Hematopoietic multipotent progenitor cell treated with erythropoietin and hydrocortisone succinate and interleukin-3 and kit ligand, for 4 days (in vitro differentiated cells): ENCODE data around the gene KNSTRN.

ENCODE experiments used
- DNase-seq: peaks from one replicate; pipeline ENCODE4 v3.0.0-alpha.2; 2015

The KNSTRN gene

DNA sequence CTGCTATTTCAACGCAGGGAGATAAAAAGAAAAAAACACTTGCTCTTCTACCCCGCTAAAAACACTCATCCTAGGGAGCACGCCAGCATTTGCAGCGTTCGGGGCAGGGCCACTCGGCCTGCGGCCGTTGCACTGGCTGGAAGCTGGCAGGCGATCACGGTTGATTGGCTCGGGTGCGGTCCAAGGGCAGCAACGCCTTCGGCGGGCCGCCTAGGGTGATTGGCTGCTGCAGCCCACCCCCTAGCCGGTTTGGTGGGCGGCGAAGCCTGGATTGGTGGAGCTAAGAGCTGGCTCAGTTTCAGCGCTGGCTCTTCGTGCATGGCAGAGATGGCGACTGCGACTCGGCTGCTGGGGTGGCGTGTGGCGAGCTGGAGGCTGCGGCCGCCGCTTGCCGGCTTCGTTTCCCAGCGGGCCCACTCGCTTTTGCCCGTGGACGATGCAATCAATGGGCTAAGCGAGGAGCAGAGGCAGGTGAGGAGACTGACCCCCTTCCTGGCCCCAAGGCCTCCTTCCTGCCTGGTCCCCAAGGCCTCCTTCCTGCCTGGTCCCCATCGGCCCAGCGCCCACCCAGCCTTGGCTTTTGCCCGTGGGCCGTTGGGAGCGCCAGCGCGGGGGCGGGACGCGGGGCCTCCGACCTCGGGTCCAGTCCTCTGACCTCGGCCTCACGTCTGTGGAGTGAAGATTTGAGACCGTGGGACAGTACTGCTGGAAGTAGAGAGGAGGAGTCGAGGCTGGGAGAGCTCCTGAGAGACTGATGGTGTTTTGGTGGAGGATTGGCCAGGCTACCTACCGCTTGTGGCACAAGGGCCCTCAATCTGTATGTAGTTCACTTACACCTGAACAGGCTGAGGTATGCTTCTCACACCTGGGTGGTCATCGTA, 23.2 kb downstream of the KNSTRN start, which contains the start of gene IVD:
IVD (plus strand) TSS at position 295 of the 881 bp plus-strand sequence; CDS start at position 328, 33 bp downstream.
- peak; percentile 99 for DNase-seq

DNA sequence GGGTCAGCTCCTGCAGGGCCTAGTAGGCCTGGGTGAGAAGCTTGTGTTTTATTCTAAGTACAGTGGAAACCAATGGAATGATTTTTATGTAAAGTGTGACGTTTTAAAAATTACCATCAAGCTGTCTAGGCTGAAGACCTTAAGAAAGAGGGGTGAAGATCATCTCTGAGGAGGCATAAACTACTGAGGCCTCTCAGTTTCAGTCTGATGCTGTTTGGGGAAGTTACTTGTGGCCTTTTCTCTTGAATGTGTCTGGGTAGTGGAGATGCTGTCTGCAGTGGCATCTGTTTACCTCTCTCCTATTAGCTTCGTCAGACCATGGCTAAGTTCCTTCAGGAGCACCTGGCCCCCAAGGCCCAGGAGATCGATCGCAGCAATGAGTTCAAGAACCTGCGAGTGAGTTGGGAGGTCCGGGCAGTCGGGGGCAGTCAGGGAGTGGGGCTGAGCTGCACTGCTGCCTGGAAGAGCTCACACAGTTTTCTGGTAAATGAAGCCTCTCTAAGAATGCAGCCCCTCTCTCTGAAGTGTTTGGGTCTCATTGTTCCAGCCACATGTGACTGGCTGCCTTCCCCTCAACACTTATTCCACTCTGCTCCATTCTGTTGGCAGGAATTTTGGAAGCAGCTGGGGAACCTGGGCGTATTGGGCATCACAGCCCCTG, 24.9 kb downstream of the KNSTRN start:
- DNase-seq, result no peak

DNA sequence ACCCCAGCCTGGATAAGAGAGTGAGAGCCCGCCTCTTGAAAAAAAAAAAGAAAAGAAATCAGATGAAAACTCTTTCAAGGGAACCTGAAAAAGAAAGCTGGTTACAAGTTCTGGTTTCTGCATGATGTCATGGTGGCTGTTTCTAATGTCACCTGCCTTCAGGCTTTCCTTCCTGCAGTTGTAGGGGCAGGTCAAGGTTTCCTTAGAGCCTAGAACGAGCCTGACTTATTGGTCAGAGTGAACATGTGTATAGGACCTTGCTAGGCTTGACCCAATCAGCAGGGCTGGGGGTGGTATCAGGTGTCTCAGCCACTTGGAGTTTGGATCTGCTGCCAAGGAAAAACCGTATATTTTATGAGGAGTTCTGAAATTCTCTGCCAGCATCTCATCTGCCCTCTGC, 26.8 kb downstream of the KNSTRN start:
- DNase-seq, result no peak

DNA sequence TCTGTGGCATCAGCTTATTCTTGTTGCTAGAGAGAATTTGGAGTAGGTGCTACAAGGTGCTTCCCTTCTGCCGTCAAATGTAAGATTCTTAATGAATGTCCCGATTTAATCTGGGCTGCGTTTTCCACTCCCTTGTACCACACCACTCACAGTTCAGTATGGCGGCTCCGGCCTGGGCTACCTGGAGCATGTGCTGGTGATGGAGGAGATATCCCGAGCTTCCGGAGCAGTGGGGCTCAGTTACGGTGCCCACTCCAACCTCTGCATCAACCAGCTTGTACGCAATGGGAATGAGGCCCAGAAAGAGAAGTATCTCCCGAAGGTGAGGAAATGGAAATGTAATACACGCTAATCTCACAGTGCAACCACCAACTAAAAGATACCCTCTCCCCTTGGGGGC, 28.0 kb downstream of the KNSTRN start:
- DNase-seq, result no peak

DNA sequence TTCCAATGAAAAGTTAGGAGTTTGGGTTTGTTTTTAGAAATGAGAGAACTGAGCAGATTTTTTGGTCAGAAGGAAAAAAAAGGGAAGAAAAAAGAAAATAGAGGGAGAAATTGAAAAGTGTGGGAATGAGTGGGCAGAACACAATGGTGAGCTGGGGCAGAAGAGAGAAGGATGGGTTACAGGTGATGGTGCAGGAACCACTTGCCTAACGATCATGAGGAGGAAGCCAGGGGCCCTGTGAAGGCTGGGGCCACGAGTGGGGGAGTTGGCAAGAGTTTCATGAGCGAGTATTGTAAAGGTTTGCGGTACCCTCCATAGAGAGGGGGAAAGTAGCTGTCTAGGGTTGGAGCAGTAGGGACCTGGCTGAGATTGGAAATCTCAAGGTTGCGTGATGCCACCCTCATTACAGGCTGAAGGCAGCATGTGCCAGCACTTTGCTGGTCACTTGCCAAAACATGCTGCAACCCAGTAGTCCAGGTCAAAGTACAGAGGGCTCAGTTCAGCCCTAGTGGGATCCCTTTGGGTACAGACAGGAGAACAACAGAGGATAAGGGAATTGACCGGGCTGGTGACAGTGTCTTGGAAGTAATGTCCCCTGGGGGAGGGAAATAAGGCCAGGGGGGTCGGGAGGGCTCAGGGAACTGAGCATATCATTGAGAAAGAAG, 29.7 kb downstream of the KNSTRN start:
- DNase-seq, result no peak

DNA sequence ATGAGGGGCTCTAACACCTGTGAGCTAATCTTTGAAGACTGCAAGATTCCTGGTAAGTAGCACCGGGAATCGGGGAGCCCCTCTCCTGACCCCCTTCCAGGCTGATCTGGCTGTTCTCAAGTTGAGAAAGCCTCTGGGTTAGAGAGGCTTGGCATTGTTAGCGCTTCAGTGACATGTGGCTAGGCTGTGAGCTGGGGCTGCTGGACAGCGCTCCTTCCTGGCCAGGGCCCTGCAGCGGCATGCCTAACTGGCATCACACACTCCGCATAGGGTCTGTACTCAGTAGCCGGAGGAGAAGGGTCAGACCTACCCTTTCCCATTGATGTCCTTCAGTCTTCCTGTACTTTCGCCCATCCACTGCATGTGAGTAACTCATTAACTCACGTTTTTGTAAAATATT, 30.5 kb downstream of the KNSTRN start:
- DNase-seq, result no peak

DNA sequence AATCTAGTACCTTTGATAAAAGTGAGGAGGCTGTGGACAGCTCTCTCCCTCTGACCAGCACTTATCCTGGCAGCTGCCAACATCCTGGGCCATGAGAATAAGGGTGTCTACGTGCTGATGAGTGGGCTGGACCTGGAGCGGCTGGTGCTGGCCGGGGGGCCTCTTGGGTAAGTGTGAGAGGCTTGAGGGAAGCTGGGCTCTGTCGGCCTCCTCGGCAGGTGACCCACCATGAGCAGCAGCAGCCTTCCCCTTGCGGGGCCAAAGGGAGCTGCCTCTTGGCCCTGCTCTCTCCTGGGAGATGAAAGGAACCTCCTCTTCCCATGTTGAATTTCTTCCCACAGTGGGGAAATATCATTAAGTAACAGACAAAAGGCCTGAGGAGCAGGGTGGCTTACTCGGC, 32.3 kb downstream of the KNSTRN start:
- no peak for DNase-seq

DNA sequence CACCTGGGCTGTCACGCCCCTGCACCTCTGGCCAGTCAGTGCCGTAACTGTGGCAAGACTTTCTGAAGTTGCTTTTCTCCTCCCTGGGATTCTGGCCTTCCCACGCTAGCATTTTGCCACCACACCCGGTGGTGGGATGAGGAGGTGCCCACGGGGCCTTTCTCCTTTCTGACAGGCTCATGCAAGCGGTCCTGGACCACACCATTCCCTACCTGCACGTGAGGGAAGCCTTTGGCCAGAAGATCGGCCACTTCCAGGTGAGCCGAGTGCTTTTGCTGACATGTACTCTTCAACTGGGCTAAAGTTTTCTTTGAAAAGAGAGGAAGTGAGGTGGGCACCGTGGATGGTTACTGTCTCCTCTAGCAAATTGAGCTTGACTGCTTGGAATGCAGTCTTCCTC, 32.7 kb downstream of the KNSTRN start:
- DNase-seq, result no peak

DNA sequence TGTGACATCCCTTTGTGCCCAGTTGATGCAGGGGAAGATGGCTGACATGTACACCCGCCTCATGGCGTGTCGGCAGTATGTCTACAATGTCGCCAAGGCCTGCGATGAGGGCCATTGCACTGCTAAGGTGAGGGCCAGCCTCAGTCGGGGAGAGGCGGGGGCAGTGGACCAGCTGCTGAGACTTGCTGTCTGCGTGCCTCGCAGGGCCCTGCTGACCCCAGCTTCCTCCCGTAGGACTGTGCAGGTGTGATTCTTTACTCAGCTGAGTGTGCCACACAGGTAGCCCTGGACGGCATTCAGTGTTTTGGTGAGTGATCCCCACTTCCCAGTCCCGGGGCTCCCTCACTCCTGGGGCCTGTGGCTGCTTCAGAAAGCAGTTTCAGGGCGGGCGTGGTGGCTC, 33.5 kb downstream of the KNSTRN start:
- no peak for DNase-seq

DNA sequence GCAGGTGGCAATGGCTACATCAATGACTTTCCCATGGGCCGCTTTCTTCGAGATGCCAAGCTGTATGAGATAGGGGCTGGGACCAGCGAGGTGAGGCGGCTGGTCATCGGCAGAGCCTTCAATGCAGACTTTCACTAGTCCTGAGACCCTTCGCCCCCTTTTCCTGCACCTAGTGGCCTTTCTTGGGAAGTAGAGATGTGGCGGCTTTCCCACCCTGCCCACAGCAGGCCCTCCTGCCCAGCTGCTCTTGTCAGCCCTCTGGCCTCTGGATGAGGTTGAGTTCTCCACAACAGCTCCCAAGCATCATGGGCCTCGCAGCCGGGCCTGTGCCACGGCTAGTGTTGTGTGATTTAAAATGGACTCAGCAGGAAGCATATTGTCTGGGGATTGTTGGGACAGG, 35.6 kb downstream of the KNSTRN start:
- DNase-seq, result no peak

DNA sequence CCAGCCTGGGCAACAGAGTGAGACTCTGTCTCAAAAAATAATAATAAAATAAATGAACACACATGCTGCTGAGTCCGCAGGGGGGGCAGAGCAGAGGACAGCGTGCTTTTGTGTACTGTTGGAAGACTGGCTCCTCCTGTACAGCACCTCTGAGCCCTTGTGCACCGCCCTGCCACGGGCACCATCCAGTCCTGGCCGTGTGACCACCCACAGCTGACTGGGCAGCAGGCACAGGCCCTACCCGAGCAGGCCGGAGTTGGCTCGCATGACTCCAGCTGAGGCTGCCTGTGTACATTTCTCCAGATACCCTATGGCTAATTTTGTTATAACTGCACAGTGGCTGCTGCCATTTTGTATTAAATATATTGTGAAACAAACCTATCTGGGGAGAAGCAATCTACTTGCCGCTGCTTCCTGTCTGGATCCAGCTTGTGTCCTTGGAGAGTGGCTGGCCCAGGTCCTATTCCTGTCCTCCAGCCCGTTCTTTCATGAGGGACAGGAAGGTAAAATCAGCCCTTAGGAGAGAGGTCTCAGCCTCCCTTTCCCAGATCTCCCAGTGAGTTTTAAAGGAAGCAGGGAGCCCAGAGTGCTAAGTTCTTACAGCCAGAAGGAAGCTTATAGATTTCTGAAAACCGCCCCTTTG, 37.7 kb downstream of the KNSTRN start:
- no peak for DNase-seq

DNA sequence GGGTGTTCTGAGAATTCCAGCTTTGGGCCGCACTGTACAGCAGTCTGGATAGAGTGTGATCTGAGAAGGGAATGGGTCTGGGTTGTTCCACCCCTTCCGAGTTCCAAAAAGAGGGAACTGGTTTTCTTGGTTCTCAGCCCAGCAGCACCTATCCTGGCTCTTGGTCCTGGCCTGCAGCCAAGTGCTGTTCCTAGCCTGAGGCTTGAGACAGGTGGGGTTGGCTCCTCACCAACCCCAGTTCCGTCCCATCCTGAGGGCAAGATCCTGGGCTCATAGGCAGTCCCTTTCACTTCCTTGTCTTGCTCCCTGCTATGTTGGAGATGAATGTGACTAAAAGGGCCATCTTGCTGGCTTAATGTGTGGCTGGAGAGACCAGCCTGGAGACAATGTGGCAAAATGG, 38.3 kb downstream of the KNSTRN start:
- DNase-seq, result no peak

DNA sequence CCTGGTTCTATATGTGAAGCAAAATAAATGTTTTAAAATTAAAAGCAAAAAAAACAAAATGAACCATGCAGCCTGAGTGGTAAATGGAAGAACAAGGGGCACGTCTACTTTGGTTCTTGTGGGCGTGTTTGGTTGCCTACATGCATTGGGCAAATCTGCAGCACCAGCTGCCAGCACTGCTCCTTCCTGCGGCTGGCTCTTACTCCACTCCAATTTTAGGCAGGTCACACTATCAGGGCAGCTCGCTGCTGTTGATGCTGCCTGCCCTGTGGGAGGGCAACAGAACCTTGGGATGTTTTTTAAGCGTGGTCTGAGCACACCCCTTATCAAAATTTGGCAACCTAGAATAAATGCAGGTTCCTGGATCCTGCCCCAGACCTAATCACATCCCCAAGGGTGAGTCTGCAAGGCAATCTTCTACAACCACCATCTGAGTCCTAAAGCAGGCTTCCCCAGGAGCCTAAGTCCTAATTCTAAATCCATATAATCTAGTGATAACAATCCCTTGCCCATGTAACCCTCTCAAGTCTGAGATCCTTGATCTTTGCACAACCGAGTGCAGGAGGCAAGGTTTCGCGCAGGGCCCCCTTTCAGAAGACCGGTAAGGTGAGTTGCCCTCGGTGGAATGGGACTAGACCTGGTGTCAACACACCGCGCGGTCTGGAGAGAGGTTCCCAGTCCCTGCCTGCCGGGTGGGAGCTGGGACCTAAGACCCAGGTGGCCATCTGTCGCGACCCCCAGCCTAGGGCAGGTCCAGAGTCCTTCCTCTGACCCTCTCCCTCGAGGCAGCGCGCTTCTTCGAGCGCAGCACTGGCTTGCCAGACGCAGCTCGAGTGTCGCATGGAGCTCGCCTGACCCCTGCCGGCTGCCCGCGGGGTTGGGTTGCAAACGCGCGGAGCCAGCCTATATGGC, 39.0 kb downstream of the KNSTRN start:
- peak; percentile 90 for DNase-seq

DNA sequence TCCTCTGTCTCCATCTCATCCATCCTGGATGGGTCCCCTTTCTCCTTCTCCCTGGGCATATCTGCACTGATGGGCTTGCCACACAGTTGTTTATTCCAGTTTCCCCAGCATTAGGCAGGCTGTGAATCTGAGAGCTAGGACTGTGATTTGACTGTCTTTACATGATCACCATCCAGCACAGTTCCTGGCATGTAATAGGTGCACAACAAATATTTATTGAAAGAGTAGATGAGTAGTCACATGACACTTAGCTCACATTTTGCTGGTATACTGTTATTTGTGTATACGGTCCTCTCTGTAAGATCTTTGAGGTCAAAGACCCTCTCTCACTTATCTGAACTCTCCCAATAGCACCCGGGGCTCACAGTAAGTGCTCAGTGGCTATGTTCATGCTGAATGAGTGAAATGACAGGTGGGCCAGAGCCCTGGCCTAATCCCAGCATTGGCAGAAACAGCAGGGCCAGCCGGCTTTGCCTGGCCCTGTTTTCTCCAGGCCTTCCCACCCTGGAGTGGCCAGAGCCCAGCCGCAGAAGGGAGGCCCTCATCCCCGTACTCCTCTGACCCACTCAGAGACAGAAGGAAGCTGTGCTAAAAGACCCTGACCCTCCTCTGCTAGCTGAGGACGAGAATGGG, 42.1 kb downstream of the KNSTRN start:
- DNase-seq, result no peak

DNA sequence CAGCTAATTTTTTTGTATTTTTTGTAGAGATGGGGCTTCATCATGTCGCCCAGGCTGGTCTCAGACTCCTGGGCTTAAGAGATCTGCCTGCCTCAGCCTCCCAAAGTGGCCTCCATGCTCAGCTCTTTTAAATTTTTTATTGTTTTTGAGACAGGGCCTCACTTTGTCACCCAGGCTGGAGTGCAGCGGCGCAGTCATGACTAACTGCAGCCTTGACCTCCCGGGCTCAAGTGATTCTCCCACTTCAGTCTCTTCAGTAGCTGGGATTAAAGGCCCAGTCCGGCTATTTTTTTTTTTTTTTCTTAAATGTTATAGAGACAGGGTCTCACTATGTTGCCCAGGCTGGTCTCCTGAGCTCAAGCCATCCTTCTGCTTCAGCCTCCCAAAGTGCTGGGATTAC, 43.2 kb downstream of the KNSTRN start:
- no peak for DNase-seq

DNA sequence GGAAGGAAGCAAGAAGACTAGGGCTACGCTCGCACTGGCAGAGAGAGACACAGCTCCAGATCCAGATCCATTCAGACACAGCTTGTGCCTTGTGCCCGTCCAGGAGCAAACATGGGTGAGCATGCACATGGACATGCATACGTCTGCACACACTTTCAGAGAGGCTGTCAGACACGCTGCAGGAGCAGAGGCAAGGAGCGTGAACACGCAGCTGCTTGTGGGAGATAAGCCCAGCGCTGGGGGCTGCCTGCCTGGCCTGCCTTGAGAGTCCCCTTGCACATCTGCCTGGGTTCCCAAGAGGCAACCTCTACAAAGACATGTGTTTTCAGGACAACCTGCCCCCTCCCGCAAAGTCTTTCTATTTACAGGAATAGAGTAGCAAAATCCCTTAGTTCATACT, 44.7 kb downstream of the KNSTRN start:
- peak; percentile 90 for DNase-seq

DNA sequence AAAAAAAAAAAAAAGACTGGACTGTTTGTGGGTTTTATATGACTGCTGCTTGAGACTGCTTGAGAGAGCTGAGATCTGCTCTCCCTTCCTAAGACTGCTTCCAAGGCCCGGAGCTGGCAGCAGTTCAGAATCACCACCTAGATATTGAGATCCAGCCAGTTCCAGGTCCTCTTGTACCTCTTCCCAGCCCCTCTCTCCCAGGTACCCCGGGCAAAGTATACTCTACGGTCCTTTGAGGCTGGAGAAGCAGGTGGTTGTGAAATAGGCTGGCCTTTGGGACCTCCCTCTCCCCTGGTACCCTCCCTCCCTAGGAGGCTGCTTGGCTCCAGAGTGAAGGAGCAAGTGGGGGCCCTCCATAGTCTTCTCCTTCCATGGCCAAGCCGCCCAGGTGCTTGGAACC, 45.7 kb downstream of the KNSTRN start:
- DNase-seq, result no peak

DNA sequence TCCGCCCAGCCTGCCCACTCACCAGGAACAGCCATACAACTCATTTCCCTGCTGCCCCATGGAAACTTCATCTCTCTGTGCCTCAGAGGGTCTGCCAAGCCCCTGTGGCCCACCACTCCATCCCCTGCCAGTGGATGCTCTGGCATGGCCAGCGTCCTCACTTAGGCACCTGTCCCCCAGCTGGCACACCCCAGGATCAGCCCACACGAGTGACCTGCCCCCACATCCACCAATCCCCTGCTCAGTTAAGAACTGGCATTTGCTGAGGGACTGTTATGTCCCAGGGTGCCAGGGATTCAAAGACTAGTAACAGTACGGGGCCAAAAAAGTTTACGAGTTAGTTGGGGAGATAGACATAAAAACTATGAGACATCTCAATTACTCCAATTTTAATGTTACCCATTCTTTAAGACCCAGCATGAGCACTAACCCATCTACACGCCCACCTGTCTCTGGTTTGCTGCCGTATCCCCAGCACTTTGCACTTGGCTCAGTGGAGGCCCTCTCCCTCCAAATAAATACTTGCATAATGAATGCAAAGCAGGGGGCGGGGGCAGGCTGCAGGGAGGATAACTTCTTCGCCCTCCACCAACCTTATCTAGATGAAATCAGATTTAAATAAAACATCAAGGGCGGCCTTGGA, 46.7 kb downstream of the KNSTRN start:
- DNase-seq, result no peak

DNA sequence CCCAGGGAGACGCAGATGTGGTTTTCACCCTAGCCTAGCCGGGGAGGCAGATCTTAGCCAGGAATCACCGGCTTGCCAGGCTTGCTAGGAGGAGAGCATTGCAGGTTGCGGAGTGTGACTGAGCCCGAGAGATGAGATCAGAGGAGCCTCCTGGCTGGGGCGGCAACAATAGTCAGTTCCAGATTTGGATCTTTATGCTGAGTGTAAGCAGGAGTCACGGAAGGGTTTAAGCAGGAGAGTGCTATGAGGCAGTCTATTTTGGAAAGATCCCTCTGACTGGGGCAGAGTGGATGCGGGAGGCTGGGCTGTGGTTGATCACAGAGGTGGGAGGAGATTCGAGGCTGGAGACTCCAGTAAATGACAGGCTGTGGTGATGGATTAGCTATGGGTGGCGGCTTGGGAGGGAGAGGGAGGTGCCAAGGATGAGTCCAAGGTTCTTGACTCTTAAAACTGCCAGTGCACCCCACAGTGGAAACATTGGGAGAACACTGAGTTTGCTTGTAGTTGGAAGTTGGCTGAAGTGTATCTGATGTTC, 47.8 kb downstream of the KNSTRN start:
- peak; percentile 77 for DNase-seq

DNA sequence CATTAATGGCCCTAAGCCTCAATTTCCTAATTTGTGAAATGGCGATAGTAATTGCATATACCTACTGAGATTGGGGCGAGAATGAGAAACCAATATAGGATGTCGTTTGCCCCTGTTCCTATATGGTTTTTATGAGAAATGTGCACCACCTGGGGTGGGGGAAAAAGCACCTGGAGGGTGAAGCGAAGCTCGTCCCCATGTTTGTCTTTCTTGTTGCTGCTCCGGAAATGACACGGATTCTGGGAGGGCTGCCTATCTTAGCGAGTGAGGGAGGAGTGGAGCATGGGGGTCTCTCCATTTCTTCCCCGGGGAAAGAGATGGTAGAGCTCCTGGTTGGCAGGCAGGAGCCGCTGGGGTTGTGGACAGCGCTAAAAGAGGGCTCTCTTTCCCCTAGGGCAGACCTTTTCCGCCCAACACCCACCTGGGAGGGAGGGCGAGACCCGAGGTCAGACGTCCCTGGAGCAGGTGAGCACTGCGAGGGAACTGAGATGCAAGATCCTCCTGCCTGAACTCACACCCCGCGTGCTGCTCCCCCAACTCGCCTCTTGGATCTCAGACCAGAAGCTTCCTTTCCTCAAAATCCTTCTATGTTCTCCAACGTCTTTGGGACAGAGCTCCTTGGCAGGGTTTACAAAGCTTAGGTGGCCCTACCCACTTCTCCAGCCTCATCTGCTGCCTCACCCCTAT, 52.6 kb downstream of the KNSTRN start:
- DNase-seq, result no peak
